GM23338 (cell line): ENCODE measurements around the gene EMP2.

ENCODE experiments used
- CTCF ChIP-seq, 2 experiments: fragments of 200-600 bp in 1 of 2; sonication (generic) in 1 of 2; conservative IDR thresholded peaks; 2 replicates each; pipeline versions ENCODE4 v1.5.1 to v1.6.1; 2016 to 2017; ENCODE audit warnings: antibody characterized with exemption in 2 of 2, low read depth in 2 of 2, mild to moderate bottlenecking in 2 of 2, moderate library complexity in 1 of 2
- POLR2AphosphoS5 ChIP-seq: IDR thresholded peaks from 2 replicates; pipeline ENCODE4 v1.6.1; 2016; ENCODE audit warnings: antibody characterized with exemption, low read depth
- REST ChIP-seq: IDR thresholded peaks from one replicate; pipeline ENCODE4 v1.6.1; 2018; ENCODE audit warnings: antibody characterized with exemption; ENCODE audit not compliant: unreplicated experiment
- STAT1 ChIP-seq: IDR thresholded peaks from one replicate; pipeline ENCODE4 v1.6.1; 2016; ENCODE audit warnings: antibody characterized with exemption; ENCODE audit not compliant: unreplicated experiment

- TF ChIP-seq POLR2AphosphoS5 = no peak
- no peak for TF ChIP-seq CTCF (conservative IDR thresholded peaks at IDR 0.05; ENCODE audit: low read depth in 2 of 2)
- TF ChIP-seq REST = no peak
- no peak for TF ChIP-seq STAT1
These were observed 62.5 kb downstream of the EMP2 start for GRCh38 chr16:10517868-10518267.
